ENCODE results near the gene JAG2. TPM values are rescaled to one million over a fixed set of nuclear protein-coding genes. Genes with fewer than 3 reads are reported as not detected.

The JAG2 gene
- total RNA-seq, 1 experiment from 2014 or later: 12.2 TPM

DNA sequence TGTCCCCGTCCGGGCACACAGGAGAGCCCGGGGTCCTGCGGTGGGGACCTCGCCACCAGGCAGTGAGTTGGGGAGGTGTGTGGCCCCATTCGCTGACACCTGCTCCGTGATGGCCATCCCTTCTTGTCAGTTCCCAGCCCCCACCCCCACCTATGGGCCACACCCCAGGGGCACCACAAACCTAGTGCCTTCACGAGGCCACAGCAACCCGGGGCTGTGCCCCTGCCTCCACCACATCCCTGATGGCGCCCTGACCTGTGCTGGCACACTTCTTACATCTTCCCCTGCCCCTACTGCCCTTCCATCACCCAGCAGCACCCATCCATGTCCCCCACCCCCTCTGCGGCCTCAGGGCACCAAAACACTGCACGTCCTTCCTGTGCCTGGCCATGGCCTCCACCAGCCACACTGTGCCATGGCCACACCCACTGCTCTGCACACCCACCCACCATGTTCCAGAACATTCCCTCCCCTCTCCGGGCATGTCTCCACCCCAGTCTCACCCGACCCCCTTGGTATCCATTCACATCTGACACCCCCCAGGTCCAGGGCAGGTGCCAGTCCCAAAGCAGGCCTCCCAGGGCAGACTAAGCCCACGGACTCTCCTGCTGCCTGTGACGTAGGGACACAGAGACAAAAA, 24.4 kb downstream of the JAG2 start:
- TF ChIP-seq, protein P1, sequence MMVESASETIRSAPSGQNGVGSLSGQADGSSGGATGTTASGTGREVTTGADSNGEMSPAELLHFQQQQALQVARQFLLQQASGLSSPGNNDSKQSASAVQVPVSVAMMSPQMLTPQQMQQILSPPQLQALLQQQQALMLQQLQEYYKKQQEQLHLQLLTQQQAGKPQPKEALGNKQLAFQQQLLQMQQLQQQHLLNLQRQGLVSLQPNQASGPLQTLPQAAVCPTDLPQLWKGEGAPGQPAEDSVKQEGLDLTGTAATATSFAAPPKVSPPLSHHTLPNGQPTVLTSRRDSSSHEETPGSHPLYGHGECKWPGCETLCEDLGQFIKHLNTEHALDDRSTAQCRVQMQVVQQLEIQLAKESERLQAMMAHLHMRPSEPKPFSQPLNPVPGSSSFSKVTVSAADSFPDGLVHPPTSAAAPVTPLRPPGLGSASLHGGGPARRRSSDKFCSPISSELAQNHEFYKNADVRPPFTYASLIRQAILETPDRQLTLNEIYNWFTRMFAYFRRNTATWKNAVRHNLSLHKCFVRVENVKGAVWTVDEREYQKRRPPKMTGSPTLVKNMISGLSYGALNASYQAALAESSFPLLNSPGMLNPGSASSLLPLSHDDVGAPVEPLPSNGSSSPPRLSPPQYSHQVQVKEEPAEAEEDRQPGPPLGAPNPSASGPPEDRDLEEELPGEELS (CRISPR knock-in tag; IDR thresholded peaks at IDR 0.05): no peak
- no peak for TF ChIP-seq ZNF396 (CRISPR knock-in tag; IDR thresholded peaks at IDR 0.05; ENCODE audit: borderline replicate concordance)
- no peak for TF ChIP-seq ZNF263 (CRISPR knock-in tag; IDR thresholded peaks at IDR 0.05; ENCODE audit: low read depth)
- TF ChIP-seq, protein P2, sequence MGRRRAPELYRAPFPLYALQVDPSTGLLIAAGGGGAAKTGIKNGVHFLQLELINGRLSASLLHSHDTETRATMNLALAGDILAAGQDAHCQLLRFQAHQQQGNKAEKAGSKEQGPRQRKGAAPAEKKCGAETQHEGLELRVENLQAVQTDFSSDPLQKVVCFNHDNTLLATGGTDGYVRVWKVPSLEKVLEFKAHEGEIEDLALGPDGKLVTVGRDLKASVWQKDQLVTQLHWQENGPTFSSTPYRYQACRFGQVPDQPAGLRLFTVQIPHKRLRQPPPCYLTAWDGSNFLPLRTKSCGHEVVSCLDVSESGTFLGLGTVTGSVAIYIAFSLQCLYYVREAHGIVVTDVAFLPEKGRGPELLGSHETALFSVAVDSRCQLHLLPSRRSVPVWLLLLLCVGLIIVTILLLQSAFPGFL (CRISPR knock-in tag; IDR thresholded peaks at IDR 0.05; ENCODE audit: borderline replicate concordance): no peak
- TF ChIP-seq, protein P3, sequence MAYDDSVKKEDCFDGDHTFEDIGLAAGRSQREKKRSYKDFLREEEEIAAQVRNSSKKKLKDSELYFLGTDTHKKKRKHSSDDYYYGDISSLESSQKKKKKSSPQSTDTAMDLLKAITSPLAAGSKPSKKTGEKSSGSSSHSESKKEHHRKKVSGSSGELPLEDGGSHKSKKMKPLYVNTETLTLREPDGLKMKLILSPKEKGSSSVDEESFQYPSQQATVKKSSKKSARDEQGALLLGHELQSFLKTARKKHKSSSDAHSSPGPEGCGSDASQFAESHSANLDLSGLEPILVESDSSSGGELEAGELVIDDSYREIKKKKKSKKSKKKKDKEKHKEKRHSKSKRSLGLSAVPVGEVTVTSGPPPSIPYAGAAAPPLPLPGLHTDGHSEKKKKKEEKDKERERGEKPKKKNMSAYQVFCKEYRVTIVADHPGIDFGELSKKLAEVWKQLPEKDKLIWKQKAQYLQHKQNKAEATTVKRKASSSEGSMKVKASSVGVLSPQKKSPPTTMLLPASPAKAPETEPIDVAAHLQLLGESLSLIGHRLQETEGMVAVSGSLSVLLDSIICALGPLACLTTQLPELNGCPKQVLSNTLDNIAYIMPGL (CRISPR knock-in tag; IDR thresholded peaks at IDR 0.05): no peak
- no peak for TF ChIP-seq NFYB (CRISPR knock-in tag; conservative IDR thresholded peaks at IDR 0.05; ENCODE audit: low read depth)
- TF ChIP-seq JAZF1 (CRISPR knock-in tag; IDR thresholded peaks at IDR 0.05): no peak
- TF ChIP-seq HMGA2 (CRISPR knock-in tag; IDR thresholded peaks at IDR 0.05): no peak
- TF ChIP-seq, protein P4, sequence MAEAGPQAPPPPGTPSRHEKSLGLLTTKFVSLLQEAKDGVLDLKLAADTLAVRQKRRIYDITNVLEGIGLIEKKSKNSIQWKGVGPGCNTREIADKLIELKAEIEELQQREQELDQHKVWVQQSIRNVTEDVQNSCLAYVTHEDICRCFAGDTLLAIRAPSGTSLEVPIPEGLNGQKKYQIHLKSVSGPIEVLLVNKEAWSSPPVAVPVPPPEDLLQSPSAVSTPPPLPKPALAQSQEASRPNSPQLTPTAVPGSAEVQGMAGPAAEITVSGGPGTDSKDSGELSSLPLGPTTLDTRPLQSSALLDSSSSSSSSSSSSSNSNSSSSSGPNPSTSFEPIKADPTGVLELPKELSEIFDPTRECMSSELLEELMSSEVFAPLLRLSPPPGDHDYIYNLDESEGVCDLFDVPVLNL (CRISPR knock-in tag; IDR thresholded peaks at IDR 0.05; ENCODE audit: borderline replicate concordance, low read depth): no peak
- TF ChIP-seq, protein P5, sequence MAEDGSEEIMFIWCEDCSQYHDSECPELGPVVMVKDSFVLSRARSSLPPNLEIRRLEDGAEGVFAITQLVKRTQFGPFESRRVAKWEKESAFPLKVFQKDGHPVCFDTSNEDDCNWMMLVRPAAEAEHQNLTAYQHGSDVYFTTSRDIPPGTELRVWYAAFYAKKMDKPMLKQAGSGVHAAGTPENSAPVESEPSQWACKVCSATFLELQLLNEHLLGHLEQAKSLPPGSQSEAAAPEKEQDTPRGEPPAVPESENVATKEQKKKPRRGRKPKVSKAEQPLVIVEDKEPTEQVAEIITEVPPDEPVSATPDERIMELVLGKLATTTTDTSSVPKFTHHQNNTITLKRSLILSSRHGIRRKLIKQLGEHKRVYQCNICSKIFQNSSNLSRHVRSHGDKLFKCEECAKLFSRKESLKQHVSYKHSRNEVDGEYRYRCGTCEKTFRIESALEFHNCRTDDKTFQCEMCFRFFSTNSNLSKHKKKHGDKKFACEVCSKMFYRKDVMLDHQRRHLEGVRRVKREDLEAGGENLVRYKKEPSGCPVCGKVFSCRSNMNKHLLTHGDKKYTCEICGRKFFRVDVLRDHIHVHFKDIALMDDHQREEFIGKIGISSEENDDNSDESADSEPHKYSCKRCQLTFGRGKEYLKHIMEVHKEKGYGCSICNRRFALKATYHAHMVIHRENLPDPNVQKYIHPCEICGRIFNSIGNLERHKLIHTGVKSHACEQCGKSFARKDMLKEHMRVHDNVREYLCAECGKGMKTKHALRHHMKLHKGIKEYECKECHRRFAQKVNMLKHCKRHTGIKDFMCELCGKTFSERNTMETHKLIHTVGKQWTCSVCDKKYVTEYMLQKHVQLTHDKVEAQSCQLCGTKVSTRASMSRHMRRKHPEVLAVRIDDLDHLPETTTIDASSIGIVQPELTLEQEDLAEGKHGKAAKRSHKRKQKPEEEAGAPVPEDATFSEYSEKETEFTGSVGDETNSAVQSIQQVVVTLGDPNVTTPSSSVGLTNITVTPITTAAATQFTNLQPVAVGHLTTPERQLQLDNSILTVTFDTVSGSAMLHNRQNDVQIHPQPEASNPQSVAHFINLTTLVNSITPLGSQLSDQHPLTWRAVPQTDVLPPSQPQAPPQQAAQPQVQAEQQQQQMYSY (CRISPR knock-in tag; IDR thresholded peaks at IDR 0.05): no peak
- TF ChIP-seq, protein P6, sequence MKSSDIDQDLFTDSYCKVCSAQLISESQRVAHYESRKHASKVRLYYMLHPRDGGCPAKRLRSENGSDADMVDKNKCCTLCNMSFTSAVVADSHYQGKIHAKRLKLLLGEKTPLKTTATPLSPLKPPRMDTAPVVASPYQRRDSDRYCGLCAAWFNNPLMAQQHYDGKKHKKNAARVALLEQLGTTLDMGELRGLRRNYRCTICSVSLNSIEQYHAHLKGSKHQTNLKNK (CRISPR knock-in tag; IDR thresholded peaks at IDR 0.05): no peak
- TF ChIP-seq, protein P7, sequence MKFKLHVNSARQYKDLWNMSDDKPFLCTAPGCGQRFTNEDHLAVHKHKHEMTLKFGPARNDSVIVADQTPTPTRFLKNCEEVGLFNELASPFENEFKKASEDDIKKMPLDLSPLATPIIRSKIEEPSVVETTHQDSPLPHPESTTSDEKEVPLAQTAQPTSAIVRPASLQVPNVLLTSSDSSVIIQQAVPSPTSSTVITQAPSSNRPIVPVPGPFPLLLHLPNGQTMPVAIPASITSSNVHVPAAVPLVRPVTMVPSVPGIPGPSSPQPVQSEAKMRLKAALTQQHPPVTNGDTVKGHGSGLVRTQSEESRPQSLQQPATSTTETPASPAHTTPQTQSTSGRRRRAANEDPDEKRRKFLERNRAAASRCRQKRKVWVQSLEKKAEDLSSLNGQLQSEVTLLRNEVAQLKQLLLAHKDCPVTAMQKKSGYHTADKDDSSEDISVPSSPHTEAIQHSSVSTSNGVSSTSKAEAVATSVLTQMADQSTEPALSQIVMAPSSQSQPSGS (CRISPR knock-in tag; IDR thresholded peaks at IDR 0.05; ENCODE audit: borderline replicate concordance, low read depth): no peak
- TF ChIP-seq CREB1 (CRISPR knock-in tag; IDR thresholded peaks at IDR 0.05): no peak
- no peak for TF ChIP-seq CREM (CRISPR knock-in tag; IDR thresholded peaks at IDR 0.05)
- no peaks in the 10 kb centered on the region for H3K4me1 Mint-ChIP-seq
- no peaks in the 10 kb centered on the region for H3K27me3 Mint-ChIP-seq (ENCODE audit: low read depth)
- POLR2A ChIA-PET: no interaction called here
- no peak for DNase-seq (ENCODE audit: low spot score)
- no peak overlapping the region for H3K27ac Mint-ChIP-seq
- no peak overlapping the region for H3K4me3 Mint-ChIP-seq
- H3K36me3 Mint-ChIP-seq: peaks cover 21% of the 10 kb centered on the region
- no peak for ATAC-seq
- CTCF ChIA-PET: no interaction called here
- H3K9me3 Mint-ChIP-seq: peaks cover 11% of the 10 kb centered on the region

Data from WTC11 (cell line).